Epithelial cell of esophagus (primary cell): Measurements from ENCODE around the gene TMOD3.
A peak's percentile ranks its signal among the peaks of the same experiment; 100 is the strongest.

Source experiments
- DNase-seq: peaks from one replicate; pipeline ENCODE4 v3.0.0; 2010; ENCODE audit warnings: low read depth
- H3K4me3 ChIP-seq: 2 replicates; pipeline ENCODE4 v1.5.1; 2011; ENCODE audit warnings: mild to moderate bottlenecking, low read length, control low read depth
- TF ChIP-seq, protein P1 (sequence below): IDR thresholded peaks from 2 replicates; pipeline ENCODE4 v1.5.1; 2011; ENCODE audit warnings: low read depth, mild to moderate bottlenecking, low read length, control low read depth, inconsistent platforms; ENCODE audit not compliant: insufficient read depth; ENCODE audit errors: missing control alignments

TMOD3 gene

DNA sequence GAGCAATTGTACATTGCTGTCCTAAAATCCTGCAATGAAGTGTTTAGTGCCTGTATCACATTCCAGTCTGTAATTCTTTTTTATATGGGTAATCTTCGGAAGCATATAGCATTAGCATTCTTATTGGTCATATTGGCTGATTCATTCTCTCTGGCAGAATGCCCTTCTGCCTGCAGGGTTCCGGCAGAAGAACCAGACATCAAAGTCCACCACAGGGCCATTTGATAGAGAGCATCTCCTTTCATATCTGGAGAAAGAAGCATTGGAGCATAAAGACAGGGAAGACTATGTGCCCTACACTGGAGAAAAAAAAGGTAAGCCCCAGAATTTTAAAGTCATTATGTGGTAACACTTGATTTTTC is 39.6 kb downstream of the TMOD3 start:
- TF ChIP-seq, protein P1, sequence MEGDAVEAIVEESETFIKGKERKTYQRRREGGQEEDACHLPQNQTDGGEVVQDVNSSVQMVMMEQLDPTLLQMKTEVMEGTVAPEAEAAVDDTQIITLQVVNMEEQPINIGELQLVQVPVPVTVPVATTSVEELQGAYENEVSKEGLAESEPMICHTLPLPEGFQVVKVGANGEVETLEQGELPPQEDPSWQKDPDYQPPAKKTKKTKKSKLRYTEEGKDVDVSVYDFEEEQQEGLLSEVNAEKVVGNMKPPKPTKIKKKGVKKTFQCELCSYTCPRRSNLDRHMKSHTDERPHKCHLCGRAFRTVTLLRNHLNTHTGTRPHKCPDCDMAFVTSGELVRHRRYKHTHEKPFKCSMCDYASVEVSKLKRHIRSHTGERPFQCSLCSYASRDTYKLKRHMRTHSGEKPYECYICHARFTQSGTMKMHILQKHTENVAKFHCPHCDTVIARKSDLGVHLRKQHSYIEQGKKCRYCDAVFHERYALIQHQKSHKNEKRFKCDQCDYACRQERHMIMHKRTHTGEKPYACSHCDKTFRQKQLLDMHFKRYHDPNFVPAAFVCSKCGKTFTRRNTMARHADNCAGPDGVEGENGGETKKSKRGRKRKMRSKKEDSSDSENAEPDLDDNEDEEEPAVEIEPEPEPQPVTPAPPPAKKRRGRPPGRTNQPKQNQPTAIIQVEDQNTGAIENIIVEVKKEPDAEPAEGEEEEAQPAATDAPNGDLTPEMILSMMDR: no peak
- no peak overlapping the region for H3K4me3 ChIP-seq
- peak; percentile 83 for DNase-seq

GRCh38 chr15:51870774-51871173 is 41.3 kb downstream of the TMOD3 start:
- TF ChIP-seq, protein P1: no peak
- H3K4me3 ChIP-seq: no peak overlapping the region
- DNase-seq: no peak

DNA sequence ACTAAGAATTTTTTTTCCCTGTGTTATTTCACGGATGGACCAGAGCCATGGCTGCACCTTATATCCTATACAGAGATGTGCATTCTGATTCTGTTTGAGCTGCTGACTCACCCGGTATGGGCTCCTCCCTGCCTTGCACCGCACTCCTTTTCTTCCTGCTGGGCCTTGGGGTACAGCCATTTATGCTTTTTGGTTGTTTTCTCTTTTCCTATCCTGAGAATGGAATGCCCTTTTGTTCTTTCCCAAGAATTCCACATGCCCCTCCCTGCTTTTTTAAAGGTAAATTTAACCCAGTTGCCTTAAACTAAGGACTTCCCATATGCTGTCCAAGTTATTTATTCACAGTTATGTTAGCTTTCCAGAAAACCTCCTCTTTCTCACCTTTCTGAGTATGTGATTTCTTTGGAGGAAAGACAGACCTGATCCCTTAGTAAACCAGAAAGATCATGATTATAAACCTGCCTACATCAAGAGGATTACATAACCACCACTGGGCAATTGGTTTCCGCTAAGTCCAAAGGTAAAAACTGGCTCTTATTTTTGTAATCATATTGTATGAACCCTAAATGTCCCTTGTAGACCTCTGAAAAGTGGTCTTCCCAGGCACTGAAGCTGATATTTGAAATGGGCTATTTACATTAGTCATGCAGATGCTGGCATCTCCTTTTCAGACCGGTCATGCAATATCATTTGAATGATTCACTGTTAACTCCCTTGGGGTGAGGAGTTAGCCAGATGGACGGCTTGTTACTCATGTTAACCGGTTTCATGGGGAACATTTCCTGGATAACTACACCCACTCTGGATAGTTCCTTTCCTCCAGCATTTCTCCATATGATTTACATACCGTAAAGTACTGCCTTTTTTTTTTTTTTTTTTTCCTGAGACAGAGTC is 45.5 kb downstream of the TMOD3 start:
- peak overlapping the region; percentile 25 for H3K4me3 ChIP-seq
- DNase-seq: peak; percentile 99
- TF ChIP-seq, protein P1: no peak

DNA sequence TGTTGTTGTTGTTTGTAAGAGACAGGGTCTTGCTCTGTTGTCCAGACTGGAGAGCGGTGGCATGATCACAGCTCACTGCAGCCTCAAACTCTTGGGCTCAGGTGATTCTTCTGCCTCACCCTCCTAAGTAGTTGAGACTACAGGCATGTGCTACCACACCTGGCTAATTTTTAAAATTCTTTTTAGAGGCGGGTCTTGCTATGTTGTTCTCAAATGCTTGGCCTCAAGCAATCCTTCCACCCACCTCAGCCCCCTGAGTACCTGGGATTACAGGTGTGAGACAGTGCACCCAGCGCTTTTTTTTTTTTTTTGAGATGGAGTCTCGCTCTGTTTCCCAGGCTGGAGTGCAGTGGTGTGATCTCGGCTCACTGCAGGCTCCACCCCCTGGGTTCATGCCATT is 46.7 kb downstream of the TMOD3 start:
- H3K4me3 ChIP-seq: no peak overlapping the region
- TF ChIP-seq, protein P1: no peak
- peak; percentile 68 for DNase-seq

GRCh38 chr15:51878446-51879386 is 49.3 kb downstream of the TMOD3 start:
- TF ChIP-seq, protein P1: no peak
- no peak overlapping the region for H3K4me3 ChIP-seq
- peak; percentile 38 for DNase-seq

- DNase-seq: peak; percentile 42
- H3K4me3 ChIP-seq: no peak overlapping the region
- TF ChIP-seq, protein P1: no peak
These were observed 50.1 kb downstream of the TMOD3 start for GRCh38 chr15:51879555-51879954.
